Fibroblast of peridontal ligament (primary cell): ENCODE results near the gene HSF4.

Source experiments
- DNase-seq: peaks from one replicate; pipeline ENCODE4 v3.0.0-alpha.2; 2010; ENCODE audit errors: extremely low read depth

HSF4 gene

GRCh38 chr16:67200491-67200890 lies 35.9 kb downstream of the HSF4 start:
- DNase-seq: no peak

DNA sequence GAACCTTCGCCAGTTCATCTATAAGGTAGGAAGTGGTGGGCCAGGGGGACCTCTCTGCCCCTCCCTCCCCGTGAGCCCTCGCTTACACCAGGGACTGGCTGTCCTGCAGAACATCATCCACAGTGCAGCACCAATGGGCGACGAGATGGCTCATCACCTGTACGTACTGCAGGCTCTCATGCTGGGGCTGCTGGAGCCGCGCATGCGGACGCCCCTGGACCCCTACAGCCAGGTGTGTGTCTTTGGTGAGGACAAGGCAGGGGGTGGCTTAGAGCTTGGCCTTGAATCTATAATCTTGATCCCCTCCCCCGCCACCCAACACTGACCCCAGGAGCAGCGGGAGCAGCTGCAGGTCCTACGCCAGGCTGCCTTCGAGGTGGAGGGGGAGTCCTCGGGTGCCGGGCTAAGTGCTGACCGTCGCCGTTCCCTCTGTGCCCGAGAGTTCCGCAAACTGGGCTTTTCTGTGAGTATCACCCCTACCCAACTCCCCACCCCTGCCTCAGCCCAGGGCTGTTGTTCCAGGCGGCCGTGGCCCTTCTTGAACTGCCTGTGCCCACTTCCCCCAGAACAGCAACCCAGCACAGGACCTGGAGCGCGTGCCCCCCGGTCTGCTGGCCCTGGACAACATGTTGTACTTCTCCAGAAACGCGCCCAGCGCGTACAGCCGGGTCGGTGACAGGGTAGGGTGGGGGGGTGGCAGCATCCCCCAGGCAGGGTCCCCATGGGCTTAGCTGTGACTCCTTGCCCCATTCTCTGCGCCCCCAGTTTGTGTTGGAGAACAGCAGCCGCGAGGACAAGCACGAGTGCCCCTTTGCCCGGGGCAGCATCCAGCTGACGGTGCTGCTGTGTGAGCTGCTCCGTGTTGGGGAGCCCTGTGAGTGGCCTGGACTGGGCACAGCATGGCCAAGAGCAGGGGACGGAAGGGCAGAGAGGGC lies 37.1 kb downstream of the HSF4 start:
- no peak for DNase-seq

DNA sequence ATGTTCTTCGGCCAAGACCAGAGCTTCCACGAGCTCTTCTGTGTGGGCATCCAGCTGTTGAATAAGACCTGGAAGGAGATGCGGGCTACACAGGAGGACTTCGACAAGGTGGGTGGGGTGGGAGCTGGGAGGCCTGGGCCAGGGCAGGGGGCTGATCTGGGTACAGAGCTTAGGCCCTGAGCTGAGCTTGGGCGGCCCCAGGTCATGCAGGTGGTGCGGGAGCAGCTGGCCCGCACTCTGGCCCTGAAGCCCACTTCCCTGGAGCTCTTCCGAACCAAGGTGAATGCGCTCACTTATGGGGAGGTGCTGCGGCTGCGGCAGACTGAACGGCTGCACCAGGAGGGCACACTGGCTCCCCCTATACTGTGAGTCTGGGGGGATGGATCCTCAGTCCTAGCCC lies 37.9 kb downstream of the HSF4 start:
- no peak for DNase-seq

GRCh38 chr16:67202956-67203493 lies 38.5 kb downstream of the HSF4 start:
- DNase-seq: no peak

- DNase-seq: no peak
Observed at GRCh38 chr16:67204076-67204475, 39.5 kb downstream of the HSF4 start.

DNA sequence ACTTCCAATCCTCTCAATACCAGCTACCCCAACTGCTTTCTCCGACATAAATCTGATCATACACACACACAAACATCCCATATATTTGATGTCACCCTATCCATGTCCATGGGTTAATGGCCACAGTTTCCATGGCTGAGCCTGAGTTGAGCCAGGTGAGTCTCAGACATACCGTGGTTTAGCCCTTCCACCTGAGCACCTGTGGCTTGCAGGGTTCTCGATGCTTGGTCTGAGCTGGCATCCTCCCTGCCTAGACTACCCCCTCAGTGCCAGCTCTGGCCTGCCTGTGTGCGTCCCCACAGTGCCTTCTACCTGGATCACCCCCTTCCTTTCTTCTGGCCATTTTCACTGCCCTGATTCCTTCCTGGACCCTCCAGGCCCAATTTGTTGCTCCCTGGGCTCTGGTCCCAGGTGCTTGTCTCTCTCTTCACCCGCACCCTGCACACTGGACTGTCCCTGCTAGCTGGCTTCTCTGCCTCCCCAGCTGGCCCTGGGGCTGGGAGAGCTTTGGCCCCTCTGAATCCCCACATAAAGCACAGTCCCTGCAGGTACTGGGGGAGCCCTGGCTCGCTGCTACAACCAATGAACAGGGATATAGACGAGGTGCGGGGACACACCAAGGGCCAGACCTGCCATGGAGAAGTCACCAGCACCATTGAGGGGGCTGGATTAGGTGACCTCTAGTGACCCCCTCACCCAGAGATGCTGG lies 41.7 kb downstream of the HSF4 start:
- no peak for DNase-seq

- DNase-seq: no peak
Observed at GRCh38 chr16:67206838-67207248, 42.3 kb downstream of the HSF4 start.

- no peak for DNase-seq
Observed at GRCh38 chr16:67207249-67208091, 42.9 kb downstream of the HSF4 start.

GRCh38 chr16:67208154-67208896 lies 43.8 kb downstream of the HSF4 start:
- no peak for DNase-seq

- no peak for DNase-seq
Observed at GRCh38 chr16:67209565-67209964, 45.0 kb downstream of the HSF4 start.

DNA sequence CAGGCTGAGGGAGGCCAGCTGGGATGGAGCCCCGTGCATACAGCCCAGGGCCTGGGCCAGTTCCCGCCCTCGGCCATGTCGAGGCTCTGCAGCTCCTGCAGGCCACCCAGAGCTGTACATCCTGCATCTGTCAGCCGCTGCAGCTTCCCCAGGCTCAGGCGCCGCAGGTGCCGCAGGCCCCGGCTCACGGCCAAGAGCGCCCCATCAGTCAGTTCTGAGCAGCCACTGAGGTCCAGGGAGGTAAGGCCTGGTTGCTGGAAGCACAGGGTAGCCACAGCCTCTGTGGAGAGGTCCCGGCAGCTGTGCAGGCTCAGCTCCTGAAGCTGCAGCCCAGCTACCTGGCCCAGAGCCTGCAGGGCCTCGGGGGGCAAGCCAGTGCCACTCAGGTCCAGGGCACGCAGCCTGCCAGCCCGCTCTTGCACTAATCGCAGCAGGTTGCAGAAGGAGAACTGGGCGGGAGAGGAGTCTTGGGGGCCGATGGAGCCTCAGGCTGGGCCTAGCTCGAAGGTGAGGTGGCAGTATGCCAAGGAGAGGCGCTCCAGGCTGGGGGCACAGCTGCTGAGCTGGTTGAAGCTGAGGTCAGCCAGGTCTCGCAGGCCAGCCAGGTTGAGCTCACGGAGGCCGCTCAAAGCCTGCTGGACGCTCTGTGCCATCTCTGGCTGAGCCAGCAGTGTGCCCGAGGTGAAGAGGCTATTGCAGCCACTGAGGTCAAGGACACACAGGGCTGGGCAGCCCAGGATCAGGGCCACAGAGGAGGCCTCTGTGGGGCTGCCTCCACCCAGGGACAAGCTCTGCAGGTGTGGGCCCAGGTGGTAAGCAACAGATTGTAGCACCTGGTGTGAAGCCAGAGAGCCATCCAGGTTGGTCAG lies 45.8 kb downstream of the HSF4 start:
- DNase-seq: no peak

- no peak for DNase-seq
Observed at GRCh38 chr16:67211674-67212073, 47.1 kb downstream of the HSF4 start.

DNA sequence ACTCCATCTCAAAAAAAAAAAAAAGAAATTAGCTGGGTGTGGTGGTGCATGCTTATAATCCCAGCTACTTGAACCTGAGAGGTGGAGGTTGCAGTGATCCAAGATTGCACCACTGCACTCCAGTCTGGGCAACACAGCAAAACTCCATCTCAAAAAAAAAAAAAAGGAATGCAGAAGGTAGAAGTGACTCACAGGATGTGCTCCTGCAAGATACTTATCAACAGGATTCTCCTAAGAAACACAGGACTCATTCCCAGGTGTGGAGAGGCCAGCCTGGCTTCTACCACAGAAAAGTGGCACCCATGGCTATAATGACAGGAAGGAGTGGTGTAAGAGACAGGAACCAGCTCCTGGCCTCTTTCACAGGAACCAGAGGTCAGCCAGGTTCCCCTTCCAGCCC lies 48.2 kb downstream of the HSF4 start:
- DNase-seq: no peak

DNA sequence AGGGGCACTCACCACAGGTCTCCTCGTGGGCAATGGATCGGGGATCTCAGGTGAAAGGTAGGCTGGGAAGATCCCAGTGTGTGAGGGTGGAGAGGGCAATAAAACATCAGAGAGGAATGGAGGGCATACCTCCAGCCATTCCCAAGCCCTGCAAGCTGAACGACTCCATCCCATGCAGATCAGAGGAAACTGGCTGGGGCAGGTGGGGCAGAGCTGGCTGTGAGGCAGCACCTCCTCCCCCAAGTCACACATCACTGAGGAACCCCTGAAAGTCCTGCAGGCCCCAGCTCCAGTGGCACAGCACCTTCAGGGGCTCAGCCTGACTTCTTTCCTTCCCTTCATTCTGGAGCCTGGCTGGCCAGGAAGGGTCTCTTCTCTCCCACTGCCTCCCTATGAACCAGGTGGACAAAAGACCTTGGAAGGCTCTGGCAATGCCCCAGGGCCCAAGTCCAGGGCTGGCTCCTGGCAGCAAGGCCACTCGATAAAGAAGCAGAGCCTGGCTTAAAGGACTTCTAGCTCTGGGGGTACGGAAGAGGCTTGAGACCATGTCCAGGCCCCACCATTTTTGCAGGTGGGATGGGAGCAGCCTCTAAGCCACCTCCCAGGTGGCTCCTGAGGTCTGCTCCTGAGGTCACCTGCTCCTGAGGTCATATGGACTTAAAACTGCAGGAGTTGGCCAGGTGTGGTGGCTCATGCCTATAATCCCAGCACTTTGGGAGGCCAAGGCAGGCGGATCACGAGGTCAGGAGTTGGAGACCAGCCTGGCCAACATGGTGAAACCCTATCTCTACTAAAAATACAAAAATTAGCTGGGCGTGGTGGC lies 48.9 kb downstream of the HSF4 start:
- no peak for DNase-seq

DNA sequence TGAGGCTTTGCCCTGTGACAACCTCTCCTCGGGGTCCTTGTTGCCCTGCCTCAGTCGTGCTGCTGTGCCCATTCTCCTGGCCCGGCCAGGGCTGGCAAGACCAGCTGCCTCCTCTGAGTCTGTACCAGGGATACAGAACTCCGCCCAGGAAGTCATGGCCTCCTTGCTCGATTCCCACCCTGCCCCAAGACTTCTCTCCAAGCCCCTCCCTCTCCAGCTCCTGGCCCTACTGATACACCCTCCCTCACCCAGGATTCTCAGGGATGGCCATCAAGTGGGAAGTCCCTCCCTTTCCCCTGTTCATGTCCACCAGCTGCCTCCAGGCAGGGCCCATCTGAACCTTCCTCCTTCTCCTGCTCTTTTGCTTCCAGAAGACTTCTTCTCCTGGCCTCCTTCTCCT lies 51.2 kb downstream of the HSF4 start:
- no peak for DNase-seq

GRCh38 chr16:67216612-67217490 lies 52.3 kb downstream of the HSF4 start:
- DNase-seq: no peak
